Prostate gland (tissue), 2 donors: ENCODE measurements around the gene PZP. TPM values are rescaled to one million over a fixed set of nuclear protein-coding genes. Genes with fewer than 3 reads are reported as not detected.
"Not testable (repeated sequence)": the region's sequence is repeated elsewhere in the genome, so short reads cannot be mapped to it uniquely, and the experiment has no call there.

Source experiments
- DNase-seq: peaks from one replicate; pipeline ENCODE4 v3.0.0-alpha.2; 2019; ENCODE audit warnings: low spot score
- H3K27ac ChIP-seq, 2 donors: fragments of 200-600 bp; sonication (generic); 2 replicates each; pipeline ENCODE4 v1.5.1; 2017 to 2019
- H3K27me3 ChIP-seq: fragments of 200-600 bp; sonication (generic); replicated peaks from 2 replicates; pipeline ENCODE4 v1.5.1; 2019; ENCODE audit not compliant: insufficient read depth
- H3K36me3 ChIP-seq, 2 donors: fragments of 200-600 bp; sonication (generic); 1 replicate in 1 of 2; 2 replicates in 1 of 2; pipeline versions ENCODE4 v1.5.1 to v1.8.1; 2017 to 2019
- H3K4me1 ChIP-seq: fragments of 200-600 bp; sonication (generic); replicated peaks from 2 replicates; pipeline ENCODE4 v1.5.1; 2019
- H3K4me3 ChIP-seq, 2 donors: fragments of 200-600 bp; sonication (generic); 2 replicates each; pipeline ENCODE4 v1.5.1; 2017 to 2019
- H3K9me3 ChIP-seq: fragments of 200-600 bp; sonication (generic); 2 replicates; pipeline ENCODE4 v1.5.1; 2017
- POLR2A ChIP-seq: fragments of 450-650 bp; IDR thresholded peaks from one replicate; pipeline ENCODE4 v1.6.1; 2016; ENCODE audit warnings: antibody characterized with exemption, mild to moderate bottlenecking
- POLR2AphosphoS5 ChIP-seq: sonication (generic); formaldehyde crosslinking; IDR thresholded peaks from one replicate; pipeline ENCODE4 v1.6.1; 2017; ENCODE audit warnings: antibody characterized with exemption
- WGBS: methylation state at CpG from one replicate; pipeline ENCODE4 v1.1.5; 2018; 5-methylcytosine and 5-hydroxymethylcytosine counted together
- intact Hi-C: fragments of 100-400 bp; cut with DNase I; formaldehyde crosslinking; loops from one replicate; pipeline ENCODE4 v1.14.2; 2022
- total RNA-seq, 2 donors: library from RNA; depleted of rRNA; stranded (reverse); fragments of >200 nt; gene quantifications; one replicate each; pipeline ENCODE4 v1.1.0, GENCODE V29; 2016
- TF ChIP-seq, protein P1 (sequence below), 4 experiments: fragments of 200-600 bp in 2 of 4; fragments of 450-650 bp in 2 of 4; sonication (generic) in 2 of 4; IDR thresholded peaks; 1 replicate in 3 of 4; 2 replicates in 1 of 4; pipeline ENCODE4 v1.5.1; 2016 to 2019; ENCODE audit warnings: antibody characterized with exemption in 4 of 4, mild to moderate bottlenecking in 2 of 4, moderate library complexity in 2 of 4

PZP gene
- total RNA-seq, 2 donors from 2014 or later = 0.62 TPM; not detected in 1

GRCh38 chr12:9221483-9221882 lies 13.3 kb upstream of the PZP start:
- no peaks in the 10 kb centered on the region for H3K36me3 ChIP-seq
- no peak overlapping the region for H3K27ac ChIP-seq
- no peak overlapping the region for H3K4me3 ChIP-seq
- no peaks in the 10 kb centered on the region for H3K27me3 ChIP-seq
- H3K4me1 ChIP-seq = no peaks in the 10 kb centered on the region
- 7% methylated on average over 1 of the region's 1 CpG for WGBS
- H3K9me3 ChIP-seq = no peaks in the 10 kb centered on the region
- intact Hi-C loops = no loop called here
- DNase-seq = no peak
- TF ChIP-seq POLR2AphosphoS5 = peak; percentile 64
- TF ChIP-seq, protein P1, sequence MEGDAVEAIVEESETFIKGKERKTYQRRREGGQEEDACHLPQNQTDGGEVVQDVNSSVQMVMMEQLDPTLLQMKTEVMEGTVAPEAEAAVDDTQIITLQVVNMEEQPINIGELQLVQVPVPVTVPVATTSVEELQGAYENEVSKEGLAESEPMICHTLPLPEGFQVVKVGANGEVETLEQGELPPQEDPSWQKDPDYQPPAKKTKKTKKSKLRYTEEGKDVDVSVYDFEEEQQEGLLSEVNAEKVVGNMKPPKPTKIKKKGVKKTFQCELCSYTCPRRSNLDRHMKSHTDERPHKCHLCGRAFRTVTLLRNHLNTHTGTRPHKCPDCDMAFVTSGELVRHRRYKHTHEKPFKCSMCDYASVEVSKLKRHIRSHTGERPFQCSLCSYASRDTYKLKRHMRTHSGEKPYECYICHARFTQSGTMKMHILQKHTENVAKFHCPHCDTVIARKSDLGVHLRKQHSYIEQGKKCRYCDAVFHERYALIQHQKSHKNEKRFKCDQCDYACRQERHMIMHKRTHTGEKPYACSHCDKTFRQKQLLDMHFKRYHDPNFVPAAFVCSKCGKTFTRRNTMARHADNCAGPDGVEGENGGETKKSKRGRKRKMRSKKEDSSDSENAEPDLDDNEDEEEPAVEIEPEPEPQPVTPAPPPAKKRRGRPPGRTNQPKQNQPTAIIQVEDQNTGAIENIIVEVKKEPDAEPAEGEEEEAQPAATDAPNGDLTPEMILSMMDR (IDR thresholded peaks at IDR 0.05) = no peak

- H3K9me3 ChIP-seq, H3K4me1 ChIP-seq, intact Hi-C loops, DNase-seq, H3K36me3 ChIP-seq, H3K27me3 ChIP-seq, H3K27ac ChIP-seq, H3K4me3 ChIP-seq: not testable (repeated sequence)
- 51% methylated on average over 9 of the region's 9 CpGs for WGBS
Measured at GRCh38 chr12:9221011-9221410, 12.8 kb upstream of the PZP start.

GRCh38 chr12:9214534-9214933 lies 6.3 kb upstream of the PZP start:
- DNase-seq = no peak
- Histone ChIP-seq H3K27me3 (no peaks in the 10 kb centered on the region), H3K9me3 (no peaks in the 10 kb centered on the region), H3K36me3 (no peaks in the 10 kb centered on the region), H3K4me1 (no peaks in the 10 kb centered on the region), H3K4me3 (no peak overlapping the region), H3K27ac (no peak overlapping the region)
- TF ChIP-seq, protein P1 (IDR thresholded peaks at IDR 0.05) = no peak
- TF ChIP-seq POLR2AphosphoS5 = no peak
- TF ChIP-seq POLR2A = no peak
- intact Hi-C loops = no loop called here
- WGBS = 63% methylated on average over 2 of the region's 2 CpGs

DNA sequence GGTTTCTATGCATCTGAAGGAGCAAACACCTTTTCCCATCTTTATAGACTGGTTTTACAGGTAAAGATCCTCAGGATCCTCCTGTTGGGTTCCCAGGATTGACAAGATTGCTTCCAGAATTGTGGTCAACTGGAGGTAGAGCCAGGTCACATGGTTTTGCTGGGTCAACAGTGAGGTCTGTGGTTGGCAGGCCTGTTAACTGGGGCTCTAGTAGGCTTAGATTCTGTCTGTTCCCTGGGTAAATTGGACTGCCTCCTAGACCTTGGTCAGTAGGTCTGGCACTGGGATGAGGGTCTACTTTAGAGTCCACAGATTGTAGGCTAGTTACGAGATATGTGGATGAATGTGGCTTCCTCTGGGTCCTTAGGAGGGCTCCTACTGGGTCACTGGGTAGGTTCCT lies 3.5 kb upstream of the PZP start:
- intact Hi-C loops = no loop called here
- TF ChIP-seq POLR2AphosphoS5 = no peak
- TF ChIP-seq, protein P1 (IDR thresholded peaks at IDR 0.05) = no peak
- DNase-seq = no peak
- Histone ChIP-seq H3K27ac (no peak overlapping the region), H3K27me3 (no peaks in the 10 kb centered on the region), H3K36me3 (no peaks in the 10 kb centered on the region), H3K4me1 (no peaks in the 10 kb centered on the region), H3K9me3 (no peaks in the 10 kb centered on the region), H3K4me3 (no peak overlapping the region)
- WGBS = 100% methylated on average over 1 of the region's 1 CpG

GRCh38 chr12:9204380-9204779 lies 3.8 kb downstream of the PZP start:
- DNase-seq = no peak
- TF ChIP-seq POLR2A (no peak), POLR2AphosphoS5 (no peak)
- TF ChIP-seq, protein P1 (IDR thresholded peaks at IDR 0.05) = no peak
- Histone ChIP-seq H3K4me1 (no peaks in the 10 kb centered on the region), H3K36me3 (no peaks in the 10 kb centered on the region), H3K27ac (no peak overlapping the region), H3K4me3 (no peak overlapping the region), H3K9me3 (no peaks in the 10 kb centered on the region), H3K27me3 (no peaks in the 10 kb centered on the region)
- 57% methylated on average over 3 of the region's 3 CpGs for WGBS
- intact Hi-C loops = no loop called here
